ENCODE results near the gene KRTAP4-6.

- TF ChIP-seq CTCF (IDR thresholded peaks at IDR 0.05) (no peak), POLR2A (IDR thresholded peaks at IDR 0.05) (no peak)
Measured at GRCh38 chr17:41163828-41164227, 23.5 kb upstream of the KRTAP4-6 start.
